Measurements from ENCODE around the gene TAPT1. TPM values are rescaled to one million over a fixed set of nuclear protein-coding genes. Genes with fewer than 3 reads are reported as not detected.

Gene TAPT1
- total and polyA plus RNA-seq, 2 of the 13 experiments (the other 11 are each of a cell fraction or from before 2014, with no cell fraction given), result 24.5 to 25.3 TPM

- Histone ChIP-seq H3K9ac (ENCODE audit: insufficient read depth, low read depth, low read length) (no peak overlapping the region), H3K4me3 (replicated peaks in 1 of 3; ENCODE audit: insufficient read depth in 1 of 3, low read depth in 2 of 3, low read length in 3 of 3) (no peak overlapping the region), H3K4me2 (ENCODE audit: low read depth, low read length) (no peak overlapping the region), H3K36me3 (replicated peaks in 1 of 2; ENCODE audit: control insufficient read depth in 1 of 2, insufficient read depth in 2 of 2, low read length in 2 of 2) (no peaks in the 10 kb centered on the region), H3K27ac (ENCODE audit: extremely low read length, insufficient read depth, low read length) (no peak overlapping the region), H2AFZ (ENCODE audit: low read length) (no peak overlapping the region), H3K9me3 (ENCODE audit: low read length) (no peaks in the 10 kb centered on the region), H3K79me2 (ENCODE audit: insufficient read depth, low read length) (peaks cover 23% of the 10 kb centered on the region), H4K20me1 (ENCODE audit: insufficient read depth, low read length) (no peaks in the 10 kb centered on the region), H3K4me1 (ENCODE audit: insufficient read depth, low read length) (peaks cover 21% of the 10 kb centered on the region), H3K27me3 (ENCODE audit: control insufficient read depth in 1 of 2, insufficient read depth in 2 of 2, low read length in 2 of 2) (no peaks in the 10 kb centered on the region; a peak in 1 of 5 replicates)
- FAIRE-seq, result no peak
- intact Hi-C loops (cut with micrococcal nuclease; ENCODE audit: unreplicated experiment), result loop anchor here (10.0 kb wide), 1 partner anchor 545 kb away; the partner anchor contains the start of gene FAM200B
- WGBS (ENCODE audit: low lambda C conversion rate), result 99% methylated on average over 2 of the region's 2 CpGs
- ChIA-PET CTCF (ENCODE audit: low intra/inter-chr PET ratio, low total read pairs) (no interaction called here), POLR2A (no interaction called here)
- no peak for ATAC-seq
- in situ Hi-C loops (cut with HindIII; ENCODE audit: extremely low pct_ligation_motif_present, low pct_unique_long_range_greater_than_20kb), result no loop called here
- DNase-seq (ENCODE audit: low spot score), result no peak
- peak; percentile 67; the same call in 1 of the 2 replicates for TF ChIP-seq CEBPB (IDR thresholded peaks at IDR 0.05; ENCODE audit: borderline replicate concordance, low read depth, low read length)
- TF ChIP-seq SOX6 (IDR thresholded peaks at IDR 0.05), result no peak
- no peak for TF ChIP-seq SOX6 (CRISPR knock-in tag; IDR thresholded peaks at IDR 0.05)
- TF ChIP-seq ZNF556 (CRISPR knock-in tag; IDR thresholded peaks at IDR 0.05; ENCODE audit: borderline replicate concordance), result no peak
- BruUV-seq (replicated peaks), result no TSS peak
Observed at GRCh38 chr4:16229604-16230003, 3.3 kb upstream of the TAPT1 start.

- no peaks in the 10 kb centered on the region for H3K36me3 ChIP-seq (replicated peaks in 1 of 2; ENCODE audit: control insufficient read depth in 1 of 2, insufficient read depth in 2 of 2, low read length in 2 of 2)
- peak overlapping the region; percentile 94 for H3K4me2 ChIP-seq (ENCODE audit: low read depth, low read length)
- ATAC-seq (peak; percentile 14), FAIRE-seq (no peak), DNase-seq (ENCODE audit: low spot score) (peak; percentile 32)
- peak overlapping the region; percentile 83 to 96 (median 94) for H3K4me3 ChIP-seq (replicated peaks in 1 of 3; ENCODE audit: insufficient read depth in 1 of 3, low read depth in 2 of 3, low read length in 3 of 3)
- no TSS peak for BruUV-seq (replicated peaks)
- peak overlapping the region; percentile 90 for H3K27ac ChIP-seq (ENCODE audit: extremely low read length, insufficient read depth, low read length)
- intact Hi-C loops (cut with micrococcal nuclease; ENCODE audit: unreplicated experiment) (loop anchor here (10.0 kb wide), 1 partner anchor 543 kb away; the partner anchor contains the start of gene FAM200B), in situ Hi-C loops (cut with HindIII; ENCODE audit: extremely low pct_ligation_motif_present, low pct_unique_long_range_greater_than_20kb) (no loop called here)
- CTCF ChIA-PET (ENCODE audit: low intra/inter-chr PET ratio, low total read pairs), result no interaction called here
- no peak overlapping the region for H2AFZ ChIP-seq (ENCODE audit: low read length)
- H3K27me3 ChIP-seq (ENCODE audit: control insufficient read depth in 1 of 2, insufficient read depth in 2 of 2, low read length in 2 of 2), result no peaks in the 10 kb centered on the region; a peak in 1 of 5 replicates
- H4K20me1 ChIP-seq (ENCODE audit: insufficient read depth, low read length), result peaks cover 19% of the 10 kb centered on the region
- H3K4me1 ChIP-seq (ENCODE audit: insufficient read depth, low read length), result peaks cover 43% of the 10 kb centered on the region
- peaks cover 45% of the 10 kb centered on the region for H3K79me2 ChIP-seq (ENCODE audit: insufficient read depth, low read length)
- 0% methylated on average over 16 of the region's 20 CpGs for WGBS (ENCODE audit: low lambda C conversion rate)
- H3K9me3 ChIP-seq (ENCODE audit: low read length), result no peaks in the 10 kb centered on the region
- H3K9ac ChIP-seq (ENCODE audit: insufficient read depth, low read depth, low read length), result peak overlapping the region; percentile 90
- POLR2A ChIA-PET, result interaction anchor here (1.0 to 2.7 kb wide), 5 partner anchors 8 to 546 kb away, joined by 3 to 9 read pairs (median 5); partner anchors contain the start of gene FAM200B
- TF ChIP-seq ZNF33A (CRISPR knock-in tag; IDR thresholded peaks at IDR 0.05; ENCODE audit: borderline replicate concordance) (peak; percentile 59; the same call in 1 of the 2 replicates), ZNF605 (CRISPR knock-in tag; IDR thresholded peaks at IDR 0.05) (no peak), PHF8 (CRISPR knock-in tag; IDR thresholded peaks at IDR 0.05) (no peak; the same call in 1 of the 2 replicates), SATB2 (CRISPR knock-in tag; IDR thresholded peaks at IDR 0.05) (no peak), ZNF512B (CRISPR knock-in tag; IDR thresholded peaks at IDR 0.05; ENCODE audit: borderline replicate concordance) (0 out of 2 replicates have a peak, but pooled peaks have one; percentile 59), ZNF350 (CRISPR knock-in tag; IDR thresholded peaks at IDR 0.05; ENCODE audit: borderline replicate concordance, low read depth) (0 out of 2 replicates have a peak, but pooled peaks have one; percentile 48), KAT8 (CRISPR knock-in tag; IDR thresholded peaks at IDR 0.05) (0 out of 2 replicates have a peak, but pooled peaks have one; percentile 10), RAD21 (CRISPR knock-in tag; IDR thresholded peaks at IDR 0.05) (no peak), BCLAF1 (IDR thresholded peaks at IDR 0.05) (no peak)
Observed at GRCh38 chr4:16227462-16227868, 1.2 kb upstream of the TAPT1 start.

All from HepG2 (cell line).